ENCODE results near the gene BSPRY. TPM values are rescaled to one million over a fixed set of nuclear protein-coding genes. Genes with fewer than 3 reads are reported as not detected.

BSPRY gene
- total and polyA plus RNA-seq, 2 of the 13 experiments (the other 11 are each of a cell fraction or from before 2014, with no cell fraction given), result 0.09 to 0.26 TPM

GRCh38 chr9:113340011-113340699, 9.2 kb upstream of the BSPRY start, which contains the start of gene WDR31 (continued):
- TF ChIP-seq NFAT5 (CRISPR knock-in tag; IDR thresholded peaks at IDR 0.05) (no peak), NR2C2 (CRISPR knock-in tag; IDR thresholded peaks at IDR 0.05; ENCODE audit: borderline replicate concordance) (peak; percentile 78), ZFP91 (CRISPR knock-in tag; IDR thresholded peaks at IDR 0.05; ENCODE audit: borderline replicate concordance) (peak; percentile 96), KDM6A (CRISPR knock-in tag; IDR thresholded peaks at IDR 0.05; ENCODE audit: low read depth) (no peak), TAF15 (IDR thresholded peaks at IDR 0.05; ENCODE audit: low read depth, low read length, poor library complexity, severe bottlenecking) (peak; percentile 39), ESRRA (CRISPR knock-in tag; IDR thresholded peaks at IDR 0.05; ENCODE audit: low read depth) (no peak), ZNF264 (CRISPR knock-in tag; IDR thresholded peaks at IDR 0.05) (peak; percentile 70), ATF1 (CRISPR knock-in tag; IDR thresholded peaks at IDR 0.05) (peak; percentile 55; the same call in 1 of the 2 replicates), STAT5B (CRISPR knock-in tag; IDR thresholded peaks at IDR 0.05) (no peak), REST (IDR thresholded peaks at IDR 0.05; ENCODE audit: borderline replicate concordance in 1 of 2, low read depth in 1 of 2, low read length in 2 of 2) (peak in 1 of 2 experiments; percentile 29; a peak in 1 of 4 replicates), ZNF547 (CRISPR knock-in tag; IDR thresholded peaks at IDR 0.05) (peak; percentile 88), FOXA1 (IDR thresholded peaks at IDR 0.05) (no peak), FOXA1 (CRISPR knock-in tag; IDR thresholded peaks at IDR 0.05) (peak; percentile 57; the same call in 1 of the 2 replicates), ZNF557 (CRISPR knock-in tag; IDR thresholded peaks at IDR 0.05) (no peak), ZNF10 (CRISPR knock-in tag; IDR thresholded peaks at IDR 0.05; ENCODE audit: borderline replicate concordance, low read depth) (no peak), SKIL (CRISPR knock-in tag; IDR thresholded peaks at IDR 0.05; ENCODE audit: borderline replicate concordance) (0 out of 2 replicates have a peak, but pooled peaks have one; percentile 55)
